NCI-H1105 treated with DMSO at 0.1 percent for 48 hours (cell line): ENCODE results near the gene FOXO3B.
A peak's percentile ranks its signal among the peaks of the same experiment; 100 is the strongest.
"Not testable (repeated sequence)": the region's sequence is repeated elsewhere in the genome, so short reads cannot be mapped to it uniquely, and the experiment has no call there.

ENCODE experiments used
- DNase-seq: peaks from one replicate; lab custom pipeline; 2025; lab: John Stamatoyannopoulos, UW

FOXO3B gene

DNA sequence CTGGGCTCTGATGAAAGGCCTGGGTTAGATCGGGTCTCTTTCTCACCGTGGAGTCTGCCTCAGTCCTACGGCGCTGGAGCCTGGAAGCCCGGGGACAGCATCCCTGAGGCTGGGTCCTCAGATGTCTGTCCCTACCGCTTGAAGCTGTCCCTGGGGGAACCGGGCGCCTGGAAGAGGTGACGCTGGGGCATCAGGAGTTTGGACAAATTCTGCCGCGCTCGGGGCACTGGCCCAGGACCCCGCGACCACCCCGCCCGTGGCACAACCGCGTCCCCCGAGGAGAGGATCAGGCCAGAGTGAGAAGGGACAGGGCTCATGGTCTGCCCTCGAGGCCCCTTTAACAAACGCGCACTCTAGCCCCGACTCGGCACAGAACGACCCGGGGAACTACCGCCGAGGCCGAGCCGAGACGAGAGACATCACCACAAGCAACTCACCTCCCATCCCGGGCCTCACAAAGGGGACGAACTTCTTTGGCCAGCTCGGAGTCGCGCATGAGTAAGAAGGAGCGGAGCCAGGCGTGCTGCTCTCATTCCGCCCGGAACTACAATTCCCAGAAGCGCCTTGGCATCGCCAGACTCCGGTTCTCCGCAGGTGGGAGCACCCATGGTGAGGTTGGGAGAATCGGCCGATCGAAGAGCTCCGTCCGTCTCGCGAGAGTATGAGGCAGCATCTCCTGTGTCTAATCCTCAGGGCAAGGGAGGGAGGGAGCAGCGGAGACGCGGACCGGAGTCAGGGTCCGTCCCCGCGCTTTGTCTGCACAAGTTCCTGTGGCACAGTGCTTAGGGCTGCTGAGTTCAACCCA lies at the start of gene FOXO3B:
Gene FOXO3B (minus strand): TSS at position 548 of the 805 bp plus-strand sequence. CDS start 663 bp downstream, outside the sequence.
- DNase-seq: peak; percentile 65

DNA sequence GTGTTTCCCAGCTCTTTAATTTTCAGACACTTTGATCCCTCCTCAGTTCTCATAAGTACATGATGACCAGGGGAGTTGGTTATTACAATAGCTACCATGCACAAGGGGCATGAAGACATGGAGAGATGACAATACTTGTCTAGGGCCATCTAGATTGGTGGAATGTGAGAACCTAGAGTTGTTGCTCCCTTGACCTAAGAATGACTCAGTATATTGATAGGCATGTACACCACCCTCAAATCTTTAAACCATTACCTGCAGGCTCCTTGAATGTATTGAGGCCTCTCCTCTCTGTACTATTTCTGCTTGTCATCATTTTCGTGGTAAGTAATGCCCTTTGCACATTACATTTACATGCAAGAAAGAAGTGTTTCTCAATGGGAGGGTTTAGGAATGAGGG lies 41.4 kb upstream of the FOXO3B start:
- DNase-seq: not testable (repeated sequence)

DNA sequence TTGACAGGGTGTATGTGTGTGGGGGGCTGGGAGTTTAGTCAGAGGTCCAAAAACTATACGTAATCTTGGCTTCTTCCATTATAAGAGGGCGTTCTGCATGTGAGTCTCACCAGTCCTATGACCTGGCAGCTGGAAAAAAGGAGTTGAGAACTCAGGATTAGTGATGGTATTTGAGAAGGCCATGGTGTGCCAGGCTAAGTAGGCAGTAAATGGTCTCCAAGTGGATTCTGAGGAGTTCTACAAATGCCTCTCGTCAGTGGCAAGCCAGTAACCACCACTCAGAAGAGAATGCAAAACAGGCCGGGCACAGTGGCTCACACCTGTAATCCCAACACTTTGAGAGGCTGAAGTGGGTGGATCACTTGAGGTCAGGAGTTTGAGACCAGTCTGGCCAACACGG lies 40.5 kb upstream of the FOXO3B start:
- DNase-seq: not testable (repeated sequence)

DNA sequence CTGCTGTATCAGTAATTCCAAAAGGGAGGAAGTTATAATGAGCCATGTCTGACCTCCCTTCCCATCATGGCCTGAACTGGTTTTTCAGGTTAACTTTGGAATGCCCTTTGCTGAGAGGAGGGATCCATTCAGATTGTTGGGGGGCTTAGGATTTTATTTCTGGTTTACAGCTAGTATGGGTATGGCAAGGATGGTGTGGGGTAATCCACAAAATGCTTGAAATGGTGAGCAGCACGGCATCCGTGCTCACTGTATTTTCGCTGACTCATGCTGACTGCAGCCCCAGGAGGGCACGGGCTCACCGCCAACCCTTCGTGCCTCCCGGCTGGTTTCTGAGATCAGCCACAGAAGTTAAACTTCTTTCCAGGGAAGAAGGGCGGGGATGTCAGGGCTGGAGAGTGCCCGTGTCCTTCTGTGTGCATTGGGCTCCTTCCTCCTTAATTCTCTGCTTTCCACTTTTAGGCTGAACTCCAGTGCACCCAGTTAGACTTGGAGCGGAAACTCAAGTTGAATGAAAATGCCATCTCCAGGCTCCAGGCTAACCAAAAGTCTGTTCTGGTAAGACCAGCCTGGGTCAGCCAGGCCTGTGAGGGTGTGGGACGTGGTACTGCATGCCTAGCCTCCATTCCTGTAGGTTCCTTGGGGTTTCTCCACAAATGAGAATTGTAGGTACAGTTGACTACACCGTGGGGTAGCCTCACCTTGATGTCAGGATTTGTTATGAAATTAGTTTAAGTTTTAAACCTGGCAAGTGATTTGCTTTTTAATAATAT lies 39.8 kb upstream of the FOXO3B start:
- DNase-seq: not testable (repeated sequence)

DNA sequence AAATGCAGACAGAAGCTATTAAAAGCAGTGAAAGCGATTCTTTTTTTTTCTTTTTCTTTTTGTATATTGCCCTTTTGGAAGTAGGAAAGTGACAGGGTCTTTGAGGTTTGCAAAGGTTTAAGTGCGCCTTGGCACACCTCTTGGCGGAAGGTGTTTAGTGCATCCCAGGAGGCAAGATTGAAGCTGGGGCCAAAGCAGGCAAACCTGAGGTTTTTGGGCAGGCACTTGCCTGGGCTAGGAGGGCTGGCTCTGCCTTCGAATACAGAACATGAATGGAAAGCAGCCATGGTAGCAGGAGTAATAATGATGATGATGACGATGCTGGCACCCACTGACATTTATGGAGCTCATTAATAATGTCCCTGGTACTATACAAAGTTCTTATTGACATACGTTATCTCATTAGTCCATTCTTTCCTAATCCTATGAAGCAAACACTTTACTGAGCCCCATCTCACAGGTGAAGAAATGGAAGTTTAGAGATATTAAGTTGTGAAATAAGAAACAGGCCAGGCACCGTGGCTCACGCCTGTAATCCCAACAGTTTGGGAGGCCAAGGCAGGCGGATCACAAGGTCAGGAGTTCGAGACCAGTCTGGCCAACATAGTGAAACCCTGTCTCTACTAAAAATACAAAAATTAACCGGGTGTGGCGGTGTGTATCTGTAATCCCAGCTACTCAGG lies 37.5 kb upstream of the FOXO3B start:
- not testable (repeated sequence) for DNase-seq

DNA sequence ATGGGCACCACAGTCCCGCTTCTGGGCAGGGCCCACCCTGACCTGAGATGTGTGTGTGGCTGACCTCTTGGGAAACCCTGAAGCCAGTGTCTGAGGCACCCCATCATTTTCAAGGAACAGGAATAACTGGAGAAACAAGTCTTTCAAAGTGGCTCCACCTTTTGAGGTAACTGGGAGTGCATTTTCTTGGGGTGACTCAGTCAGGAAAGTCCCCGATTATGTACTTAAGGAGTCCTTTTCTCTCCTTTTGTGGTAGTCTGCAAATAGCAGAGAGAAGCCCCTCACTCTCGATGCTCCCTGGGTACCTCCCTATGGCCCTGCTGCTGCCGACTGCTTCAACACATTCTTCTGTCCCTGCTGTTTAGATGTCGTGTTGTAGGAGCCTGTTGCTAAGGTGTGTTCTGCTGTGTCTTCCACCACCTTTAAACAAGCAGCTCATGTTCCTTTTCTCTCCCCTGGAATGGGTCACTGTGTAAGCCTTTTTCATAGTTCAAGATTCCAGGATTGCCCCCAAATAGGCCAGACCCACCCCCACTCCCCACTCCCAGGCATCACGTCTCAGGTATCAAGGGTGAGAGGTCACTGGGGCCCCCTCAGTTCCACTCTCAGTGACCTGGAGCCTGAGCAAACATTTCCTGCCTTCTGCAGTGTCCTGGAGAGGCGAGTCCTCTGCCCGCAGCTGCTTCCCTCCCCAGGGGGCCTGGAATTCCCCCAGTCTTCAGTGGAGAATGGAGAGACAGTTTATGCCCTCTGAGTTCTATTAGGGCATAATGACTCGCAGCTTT lies 36.7 kb upstream of the FOXO3B start:
- DNase-seq: not testable (repeated sequence)

DNA sequence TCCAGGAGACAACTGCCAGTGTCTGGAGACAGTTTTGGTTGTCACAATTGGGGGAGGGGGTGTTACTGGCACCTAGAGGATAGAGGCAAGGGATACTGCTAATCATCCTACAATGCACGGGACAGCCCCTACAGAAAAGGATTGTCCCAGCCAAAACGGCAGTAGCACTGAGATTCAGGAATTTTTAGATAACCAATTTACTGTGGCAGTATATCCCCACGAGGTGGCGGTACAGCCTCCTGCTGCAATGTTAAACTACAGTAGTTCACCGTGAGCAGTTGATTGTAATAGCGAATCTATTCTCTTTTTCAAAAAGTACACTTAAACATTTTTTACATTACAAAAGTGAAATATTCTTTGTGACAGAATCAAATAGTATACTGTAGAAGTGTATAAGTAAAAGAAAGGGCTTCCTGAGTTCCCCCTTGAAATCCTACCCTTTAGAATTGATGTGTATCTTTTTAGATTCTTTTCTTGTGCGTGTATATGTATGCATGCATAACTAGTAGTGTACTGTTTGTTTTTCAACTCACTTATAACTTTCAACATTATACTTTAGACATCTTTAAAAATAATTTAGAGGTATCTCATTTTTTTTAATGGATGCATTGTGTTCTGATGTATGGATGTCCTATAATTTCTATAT lies 30.4 kb upstream of the FOXO3B start:
- peak; percentile 46 for DNase-seq

DNA sequence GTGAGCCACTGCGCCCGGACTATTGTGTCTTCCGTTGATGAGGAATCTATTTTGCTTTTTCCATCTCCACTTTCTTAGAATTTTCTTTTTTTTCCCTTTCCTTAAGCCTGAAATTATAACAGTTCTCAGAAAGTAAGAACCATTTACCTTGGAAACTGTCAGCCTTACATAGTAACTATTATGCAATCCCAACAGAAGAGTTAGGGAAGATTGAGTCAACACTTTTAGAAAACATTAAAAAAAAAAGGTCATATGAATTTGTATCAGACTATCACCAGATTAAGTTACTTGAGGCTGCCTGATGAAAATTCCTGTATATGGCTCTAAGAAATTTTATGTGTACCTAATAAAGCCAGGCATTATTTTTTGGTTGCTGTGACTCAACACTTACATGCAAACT lies 26.1 kb upstream of the FOXO3B start:
- not testable (repeated sequence) for DNase-seq

DNA sequence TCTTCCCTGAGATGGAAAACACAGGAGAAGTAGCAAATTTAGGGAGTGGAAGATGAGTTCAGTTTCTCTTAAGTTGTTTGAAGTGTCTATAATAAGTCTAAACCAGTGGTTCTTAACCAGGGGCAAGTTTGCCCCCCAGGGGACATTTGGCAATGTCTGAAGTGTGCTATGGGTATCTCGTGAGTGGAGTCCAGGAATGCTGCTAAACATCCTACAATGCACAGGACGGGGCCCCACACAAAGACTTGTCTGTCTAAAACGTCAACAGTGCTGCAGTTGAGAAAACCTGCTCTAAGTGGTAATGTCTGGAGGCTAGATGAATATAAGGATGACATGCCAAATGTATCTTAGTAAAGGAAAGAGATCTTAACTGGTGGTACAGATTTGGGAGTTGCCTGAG lies 23.8 kb upstream of the FOXO3B start:
- not testable (repeated sequence) for DNase-seq

DNA sequence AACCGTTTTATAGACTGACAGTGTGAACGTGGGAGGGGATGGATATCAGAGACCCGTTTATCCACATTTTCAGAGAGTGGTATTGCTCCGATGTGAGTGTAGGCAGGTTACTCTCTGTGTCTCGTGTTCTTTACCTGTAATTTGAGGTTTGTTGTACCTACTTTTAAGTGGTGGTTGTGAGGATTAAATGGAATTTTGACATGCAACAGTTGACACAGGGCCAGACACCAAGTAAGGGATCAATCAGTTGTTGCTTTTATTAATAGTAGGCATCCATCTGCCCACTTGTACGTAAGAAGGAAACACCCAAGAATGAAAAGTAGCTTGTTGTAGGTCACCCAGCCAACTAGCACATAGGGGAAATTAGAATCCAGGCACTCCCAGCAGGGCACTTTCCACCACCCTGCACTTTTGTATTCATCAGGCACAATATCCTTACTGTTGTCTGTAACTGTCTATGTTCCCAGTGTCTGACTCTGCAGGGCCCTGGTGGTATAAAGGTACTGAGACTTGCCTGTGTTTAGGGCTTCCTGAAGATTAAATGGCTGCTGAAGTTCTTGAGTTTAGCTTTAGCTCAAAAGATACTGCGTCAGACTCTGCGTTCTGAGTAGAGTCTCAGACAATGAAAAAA lies 16.5 kb upstream of the FOXO3B start:
- DNase-seq: not testable (repeated sequence)

DNA sequence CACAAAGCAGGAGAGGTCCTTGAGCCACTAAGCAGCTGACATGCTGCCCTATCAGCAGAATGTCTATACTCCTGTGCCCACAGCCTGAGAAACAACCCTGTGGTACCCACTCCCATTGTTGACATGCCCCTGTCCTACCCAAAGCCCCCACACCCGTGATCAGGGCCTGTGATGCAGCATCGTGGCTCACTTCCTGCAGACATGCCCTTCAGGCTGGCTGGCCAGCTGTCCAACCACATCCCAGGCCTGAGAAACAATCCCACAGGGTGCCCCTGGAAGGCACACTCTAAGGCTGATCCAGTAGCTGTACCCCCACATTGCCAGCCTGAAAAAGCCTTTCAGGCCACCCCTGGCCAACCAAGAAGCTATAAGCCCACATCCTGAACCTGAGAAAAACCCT lies 13.0 kb upstream of the FOXO3B start:
- not testable (repeated sequence) for DNase-seq

DNA sequence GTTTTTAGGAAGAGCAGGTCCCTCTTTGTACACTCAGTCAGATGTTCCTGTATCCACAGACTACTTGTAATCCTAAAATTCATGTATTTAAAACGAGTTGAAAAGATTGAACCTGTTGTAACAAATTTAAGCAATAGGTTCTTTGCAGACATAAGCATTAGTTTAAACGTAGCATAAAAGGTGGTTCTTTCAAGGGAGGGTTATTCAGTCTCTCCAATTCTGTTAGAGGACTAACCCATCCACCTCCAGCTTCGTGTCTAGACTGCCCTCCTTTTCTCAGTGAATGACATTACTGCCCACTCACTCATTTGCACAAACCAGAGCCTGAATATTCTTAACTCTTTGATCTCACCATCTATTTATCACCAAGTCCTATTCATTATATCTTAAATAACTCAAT lies 554 bp upstream of the FOXO3B start:
- DNase-seq: not testable (repeated sequence)

DNA sequence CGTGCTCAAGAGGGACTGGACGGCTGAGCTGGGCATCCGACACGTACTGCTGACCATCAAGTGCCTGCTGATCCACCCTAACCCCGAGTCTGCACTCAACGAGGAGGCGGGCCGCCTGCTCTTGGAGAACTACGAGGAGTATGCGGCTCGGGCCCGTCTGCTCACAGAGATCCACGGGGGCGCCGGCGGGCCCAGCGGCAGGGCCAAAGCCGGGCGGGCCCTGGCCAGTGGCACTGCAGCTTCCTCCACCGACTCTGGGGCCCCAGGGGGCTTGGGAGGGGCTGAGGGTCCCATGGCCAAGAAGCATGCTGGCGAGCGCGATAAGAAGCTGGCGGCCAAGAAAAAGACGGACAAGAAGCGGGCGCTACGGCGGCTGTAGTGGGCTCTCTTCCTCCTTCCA lies 4.7 kb downstream of the FOXO3B start:
- DNase-seq: not testable (repeated sequence)

DNA sequence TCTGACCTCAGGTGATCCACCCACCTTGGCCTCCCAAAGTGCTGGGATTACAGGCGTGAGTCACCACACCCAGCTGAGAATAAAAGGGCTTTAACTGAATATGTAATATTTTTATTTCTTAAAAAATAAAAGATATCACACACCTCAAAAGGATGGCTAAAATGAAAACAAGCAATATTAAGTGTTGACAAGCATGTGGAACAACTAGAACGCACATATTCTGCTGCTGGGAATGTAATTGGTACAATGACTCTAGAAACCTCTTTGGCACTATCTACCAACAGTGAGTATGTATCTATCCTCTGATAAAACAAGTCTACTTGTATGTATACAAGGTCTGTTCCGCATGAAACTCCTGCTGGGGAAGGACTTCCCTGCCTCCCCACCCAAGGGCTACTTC lies 5.2 kb downstream of the FOXO3B start:
- DNase-seq: not testable (repeated sequence)

DNA sequence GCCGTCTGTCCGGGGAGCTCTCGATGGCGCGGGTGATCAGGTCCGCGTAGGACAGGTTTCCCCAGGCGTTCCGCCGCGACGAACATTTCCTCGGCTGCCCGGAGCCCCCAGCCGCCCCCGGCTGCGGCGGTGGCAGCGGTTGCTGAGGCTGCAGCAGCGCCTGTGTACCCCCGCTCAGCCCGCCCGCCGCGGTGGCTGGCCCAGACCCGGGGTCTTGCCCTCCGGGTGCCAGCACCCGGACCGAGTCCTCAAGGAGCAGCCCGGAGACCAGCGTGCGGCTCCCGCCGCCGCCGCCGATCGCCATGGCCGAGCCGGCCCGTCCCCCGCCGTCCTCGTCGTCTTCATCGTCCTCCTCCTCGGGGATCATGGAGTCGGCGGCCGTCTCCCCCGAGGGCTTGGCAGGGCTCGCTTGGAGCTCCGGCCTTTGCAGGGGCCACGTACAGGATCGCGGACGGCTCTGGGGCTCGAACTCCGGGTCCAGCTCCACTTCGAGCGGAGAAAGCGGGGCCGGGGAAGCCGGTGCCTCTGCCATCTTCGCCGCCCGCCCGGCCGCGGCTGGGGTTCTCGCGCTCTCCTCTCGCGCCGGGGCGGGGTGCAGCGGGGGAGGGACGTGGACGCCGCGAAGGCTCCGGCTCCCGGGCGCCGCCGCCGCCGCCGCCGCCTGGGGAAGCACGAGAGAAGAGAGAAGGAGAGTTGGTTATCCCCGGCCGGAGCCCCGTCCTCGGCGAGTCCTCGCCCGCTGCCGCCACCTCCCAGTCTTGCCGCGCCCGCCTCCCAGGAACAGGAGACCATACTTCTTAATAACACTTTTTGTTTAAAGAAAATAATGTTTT lies 9.5 kb downstream of the FOXO3B start:
- DNase-seq: not testable (repeated sequence)

DNA sequence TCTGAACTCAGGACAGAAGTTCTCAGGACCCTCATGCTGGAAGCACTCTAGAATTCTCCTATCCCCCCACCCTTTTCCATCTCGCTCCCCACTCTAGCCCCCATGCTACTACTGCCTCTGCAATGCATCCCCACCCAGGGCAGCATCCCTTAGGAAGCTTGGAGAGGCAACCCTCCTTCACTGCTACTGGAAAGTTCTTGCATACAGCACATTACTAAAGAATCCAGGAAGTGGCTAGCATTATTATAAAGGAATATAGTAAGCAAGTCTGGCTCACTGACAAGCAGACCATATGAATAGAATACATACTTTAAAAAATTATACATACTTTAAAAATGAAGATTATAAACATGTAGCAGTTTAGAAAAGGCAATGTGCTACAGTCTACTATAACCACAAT lies 13.5 kb downstream of the FOXO3B start:
- not testable (repeated sequence) for DNase-seq

DNA sequence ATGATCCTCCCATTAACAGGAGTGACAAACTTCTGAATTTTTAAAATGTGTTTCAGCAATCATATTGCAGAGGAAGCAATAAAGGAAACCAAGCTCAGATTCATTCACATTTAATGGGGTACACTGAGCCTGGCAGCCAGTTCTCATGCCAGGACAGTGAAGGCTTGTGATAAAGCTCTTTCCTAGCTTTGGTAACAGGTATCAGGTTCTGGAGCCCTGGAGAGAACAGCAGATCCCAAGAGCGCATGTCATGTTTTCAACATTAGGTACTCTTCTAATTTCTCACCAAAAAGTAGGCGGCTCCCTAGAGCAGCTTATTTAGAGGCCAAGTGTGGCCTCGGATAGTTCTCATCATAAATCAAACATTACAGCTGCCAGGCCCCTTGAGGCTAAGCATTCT lies 14.6 kb downstream of the FOXO3B start:
- not testable (repeated sequence) for DNase-seq

DNA sequence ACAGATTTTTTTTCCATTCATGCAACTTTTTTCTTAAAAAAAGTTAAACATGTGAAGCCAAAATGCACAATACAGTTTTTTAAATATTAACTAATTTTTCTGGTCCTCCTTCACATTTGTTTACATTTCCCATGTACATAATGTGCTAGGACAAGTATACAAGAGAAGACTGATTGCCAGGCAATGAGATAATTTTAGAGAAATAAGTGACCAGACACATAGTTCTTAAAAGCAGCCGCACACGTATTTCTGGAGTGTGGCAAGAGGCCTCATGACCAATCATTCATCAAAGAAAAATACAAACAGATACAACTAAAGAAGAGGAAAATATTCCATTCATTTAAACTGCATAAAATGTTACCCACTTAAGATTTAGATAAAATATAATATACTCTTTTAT lies 15.8 kb downstream of the FOXO3B start:
- DNase-seq: not testable (repeated sequence)

DNA sequence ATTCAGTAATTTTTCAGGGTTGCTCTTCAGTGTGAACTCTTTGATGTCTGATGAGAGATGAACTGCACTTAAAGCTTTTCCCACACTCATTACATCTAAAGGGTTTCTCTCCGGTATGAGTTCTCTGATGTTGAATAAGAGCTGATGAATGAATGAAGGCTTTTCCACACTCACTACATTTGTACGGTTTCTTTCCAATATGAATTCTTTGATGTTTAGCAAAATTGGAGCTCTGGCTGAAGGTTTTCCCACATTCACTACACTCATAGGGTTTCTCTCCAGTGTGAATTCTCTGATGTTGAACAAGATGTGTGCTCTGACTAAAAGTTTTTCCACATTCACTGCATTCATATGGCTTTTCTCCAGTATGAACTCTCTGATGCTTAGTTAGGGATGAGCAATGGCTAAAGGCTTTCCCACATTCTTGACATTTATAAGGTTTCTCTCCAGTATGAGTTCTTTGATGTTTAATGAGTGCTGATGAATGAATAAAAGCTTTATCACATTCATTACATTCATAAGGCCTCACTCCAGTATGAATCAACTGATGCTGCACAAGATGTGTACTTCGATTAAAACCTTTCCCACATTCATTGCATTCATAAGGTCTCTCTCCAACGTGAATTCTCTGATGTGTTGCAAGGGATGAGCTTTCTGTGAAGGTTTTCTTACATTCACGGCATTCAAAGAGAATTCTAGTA lies 20.0 kb downstream of the FOXO3B start:
- DNase-seq: not testable (repeated sequence)
